GM19372 (cell line): ENCODE measurements around the gene XKR3.
"Not testable (repeated sequence)": the region's sequence is repeated elsewhere in the genome, so short reads cannot be mapped to it uniquely, and the experiment has no call there.

Experiments used
- ATAC-seq: cut with Tn5 transposase; IDR thresholded peaks from one replicate; pipeline ENCODE4 v1.9.1; 2021; ENCODE audit warnings: mild to moderate bottlenecking, low read depth, moderate library complexity; ENCODE audit not compliant: unreplicated experiment

Gene XKR3

GRCh38 chr22:16749282-16749681 lies 75.9 kb downstream of the XKR3 start:
- ATAC-seq, result not testable (repeated sequence)

GRCh38 chr22:16748160-16748929 lies 76.9 kb downstream of the XKR3 start:
- ATAC-seq, result not testable (repeated sequence)

- not testable (repeated sequence) for ATAC-seq
Observed at GRCh38 chr22:16747266-16748159, 77.7 kb downstream of the XKR3 start.

- ATAC-seq, result not testable (repeated sequence)
Observed at GRCh38 chr22:16734271-16734670, 90.9 kb downstream of the XKR3 start.
